Transverse colon (tissue), 4 donors: ENCODE measurements around the gene ADM. TPM values are rescaled to one million over a fixed set of nuclear protein-coding genes. Genes with fewer than 3 reads are reported as not detected.

ENCODE experiments used
- DNase-seq: peaks from one replicate; pipeline ENCODE4 v3.0.0-alpha.2; 2019
- H3K27ac ChIP-seq, 4 donors: fragments of 200-600 bp; sonication (generic); 2 replicates each; pipeline ENCODE4 v1.5.1; 2016 to 2018; ENCODE audit warnings: inconsistent platforms in 4 of 4
- H3K27me3 ChIP-seq: fragments of 200-600 bp; sonication (generic); 2 replicates; pipeline ENCODE4 v1.5.1; 2017; ENCODE audit warnings: inconsistent platforms
- H3K36me3 ChIP-seq, 4 donors: fragments of 200-600 bp; sonication (generic); 2 replicates each; pipeline ENCODE4 v1.5.1; 2017 to 2019; ENCODE audit warnings: inconsistent platforms in 4 of 4
- H3K4me1 ChIP-seq, 4 donors: fragments of 200-600 bp; sonication (generic); 2 replicates each; pipeline ENCODE4 v1.5.1; 2017 to 2020; ENCODE audit warnings: inconsistent platforms in 4 of 4
- H3K4me3 ChIP-seq, 4 donors: fragments of 200-600 bp; sonication (generic); 1 replicate in 1 of 4; 2 replicates in 3 of 4; pipeline versions ENCODE4 v1.5.1 to v1.6.1; 2017 to 2019; ENCODE audit warnings: inconsistent platforms in 4 of 4
- H3K9me3 ChIP-seq, 2 donors: fragments of 200-600 bp; sonication (generic); 2 replicates each; pipeline ENCODE4 v1.5.1; 2017 to 2019; ENCODE audit warnings: inconsistent platforms in 2 of 2
- CTCF ChIP-seq, 5 experiments: fragments of 200-600 bp in 3 of 5; fragments of 450-650 bp in 2 of 5; sonication (generic) in 3 of 5; IDR thresholded peaks; 1 replicate in 2 of 5; 2 replicates in 3 of 5; pipeline ENCODE4 v1.5.1; 2016 to 2017; ENCODE audit warnings: antibody characterized with exemption in 5 of 5, inconsistent platforms in 3 of 5, mild to moderate bottlenecking in 2 of 5, moderate library complexity in 1 of 5
- EP300 ChIP-seq: sonication (generic); formaldehyde crosslinking; IDR thresholded peaks from one replicate; pipeline ENCODE4 v1.6.1; 2017; ENCODE audit warnings: antibody characterized with exemption, low read depth
- POLR2A ChIP-seq: fragments of 450-650 bp; IDR thresholded peaks from one replicate; pipeline ENCODE4 v1.6.1; 2016; ENCODE audit warnings: antibody characterized with exemption, mild to moderate bottlenecking, moderate library complexity
- POLR2AphosphoS5 ChIP-seq, 3 donors: sonication (generic); formaldehyde crosslinking; IDR thresholded peaks; one replicate each; pipeline ENCODE4 v1.6.1; 2016; ENCODE audit warnings: antibody characterized with exemption in 3 of 3
- WGBS, 2 donors: methylation state at CpG; one replicate each; pipeline ENCODE4 v1.1.5; 2018; ENCODE audit warnings: low coverage in 1 of 2; 5-methylcytosine and 5-hydroxymethylcytosine counted together
- in situ Hi-C, 4 donors: fragments of 200-750 bp; cut with MboI; loops; one replicate each; pipeline versions ENCODE4 v1.15.0 to v1.15.1; 2017; ENCODE audit warnings: low sequenced_read_pairs in 3 of 4, low pct_ligation_motif_present in 1 of 4, low pct_unique_long_range_greater_than_20kb in 1 of 4
- intact Hi-C: fragments of 100-400 bp; cut with DNase I; formaldehyde crosslinking; loops from one replicate; pipeline ENCODE4 v1.15.1; 2023; ENCODE audit warnings: low total_unique reads
- total RNA-seq, 4 donors: library from RNA; depleted of rRNA; stranded (reverse); fragments of >200 nt; gene quantifications; one replicate each; pipeline ENCODE4 v1.1.0, GENCODE V29; 2016

ADM gene
- total RNA-seq, 4 donors from 2014 or later, result 51.9 to 235 (median 157) TPM

DNA sequence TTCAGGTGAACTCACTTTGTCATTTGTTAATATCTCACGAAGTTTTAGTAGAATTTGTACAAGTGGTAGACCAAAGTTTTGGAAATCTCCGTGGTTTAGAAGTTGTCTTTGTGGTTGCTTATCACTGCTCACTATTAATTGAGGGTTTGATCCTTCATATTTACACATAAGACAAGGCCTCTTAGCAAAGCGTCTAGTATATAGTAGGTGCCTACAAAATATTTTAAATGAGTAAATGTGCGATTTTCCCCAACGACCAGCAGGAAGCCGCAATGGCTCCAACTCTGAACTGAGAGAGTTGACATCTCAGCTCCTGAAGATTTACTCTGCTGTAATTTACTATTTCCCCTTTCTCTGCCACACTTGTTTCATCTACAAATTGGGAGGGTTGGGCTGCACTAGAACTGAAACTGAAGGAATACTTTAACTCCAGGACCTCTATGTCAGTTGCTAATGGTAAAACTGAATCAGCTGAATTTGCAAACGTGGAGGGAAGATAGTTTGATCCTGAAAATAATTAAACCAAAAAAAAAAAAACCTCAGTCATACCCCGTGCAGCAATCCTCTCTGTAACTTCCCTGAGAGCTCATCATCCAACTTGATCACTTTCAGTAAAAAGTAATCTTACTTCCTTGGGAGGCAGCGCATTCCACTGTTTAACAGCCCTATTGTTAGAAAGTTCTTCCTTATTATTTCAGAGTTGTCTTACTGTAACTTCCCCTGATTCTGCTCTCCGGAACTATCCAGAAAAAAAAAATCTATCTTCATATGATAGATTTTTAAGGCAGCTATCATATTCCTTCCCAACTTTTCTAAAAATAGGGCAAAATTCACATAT is 9.6 kb upstream of the ADM start:
- Histone ChIP-seq H3K4me3 (peak overlapping the region in 3 of 4 donors; percentile 71 to 97 (median 81)), H3K36me3 (no peaks in the 10 kb centered on the region), H3K27ac (peak overlapping the region; percentile 95 to 98 (median 96)), H3K27me3 (no peaks in the 10 kb centered on the region), H3K4me1 (peaks cover 10 to 49% (median 15%) of the 10 kb centered on the region in 4 donors), H3K9me3 (no peaks in the 10 kb centered on the region)
- intact Hi-C loops, result no loop called here
- 25 to 31% methylated on average over 9 to 10 of the region's 10 CpGs for WGBS, 2 donors
- in situ Hi-C loops, result no loop called here
- peak; percentile 15 for TF ChIP-seq POLR2A
- no peak for TF ChIP-seq EP300
- no peak for TF ChIP-seq CTCF (IDR thresholded peaks at IDR 0.05)
- peak in 2 of 3 donors; percentile 11 to 42 for TF ChIP-seq POLR2AphosphoS5 (IDR thresholded peaks at IDR 0.05)
- DNase-seq, result no peak

GRCh38 chr11:10298342-10298741 is 6.5 kb upstream of the ADM start:
- in situ Hi-C loops, result no loop called here
- TF ChIP-seq POLR2A (no peak), EP300 (no peak), CTCF (IDR thresholded peaks at IDR 0.05) (peak in 1 of 5 experiments; percentile 26), POLR2AphosphoS5 (IDR thresholded peaks at IDR 0.05) (no peak)
- WGBS, 2 donors, result 63 to 70% methylated on average over 5 of the region's 5 CpGs
- DNase-seq, result no peak
- Histone ChIP-seq H3K27ac (no peak overlapping the region), H3K27me3 (no peaks in the 10 kb centered on the region), H3K4me3 (no peak overlapping the region), H3K36me3 (no peaks in the 10 kb centered on the region), H3K4me1 (peaks cover 0 to 30% (median 15%) of the 10 kb centered on the region in 4 donors), H3K9me3 (no peaks in the 10 kb centered on the region)
- intact Hi-C loops, result no loop called here

DNA sequence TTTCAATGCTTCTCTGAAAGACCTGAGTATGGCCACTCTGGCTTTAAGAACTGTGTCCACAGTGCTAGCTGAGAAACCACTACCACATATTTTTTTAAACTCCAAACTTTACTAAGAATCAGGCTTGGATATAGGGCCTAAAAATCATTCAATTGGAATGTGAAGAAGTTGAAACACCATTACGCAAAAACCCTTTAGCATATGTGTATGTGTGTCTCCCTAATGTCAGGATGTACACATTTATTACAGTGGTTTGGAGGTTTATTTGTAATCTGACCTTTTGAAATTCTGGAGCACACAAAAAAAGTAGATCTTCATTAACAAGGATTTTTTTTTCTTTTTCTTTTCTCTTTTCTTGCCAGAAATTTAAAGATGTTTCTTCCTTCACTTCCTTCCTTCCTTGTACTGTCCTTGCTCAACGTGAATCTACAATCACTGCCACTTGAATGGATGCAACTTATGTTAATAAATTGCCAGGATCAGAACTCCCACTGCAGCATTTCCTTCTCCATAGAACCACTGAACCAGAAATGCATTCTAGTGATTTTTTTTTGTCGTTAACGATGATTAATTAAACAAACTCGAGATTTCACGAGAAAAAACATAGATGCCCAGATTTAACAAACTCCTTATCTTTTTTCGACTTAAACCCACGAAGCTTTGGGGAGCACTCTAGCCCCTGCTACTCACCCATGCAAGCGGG is 3.1 kb upstream of the ADM start:
- TF ChIP-seq CTCF (IDR thresholded peaks at IDR 0.05) (no peak), EP300 (no peak), POLR2AphosphoS5 (IDR thresholded peaks at IDR 0.05) (no peak), POLR2A (no peak)
- peak overlapping the region in 3 of 4 donors; percentile 59 to 74 (median 60) for H3K4me3 ChIP-seq
- no peak for DNase-seq
- intact Hi-C loops, result loop anchor here (5.0 to 10.0 kb wide), 2 partner anchors 327 to 545 kb away; no protein-coding TSS in a partner anchor
- H3K36me3 ChIP-seq, result no peaks in the 10 kb centered on the region
- 41 to 51% methylated on average over 8 to 9 of the region's 9 CpGs for WGBS, 2 donors
- H3K4me1 ChIP-seq, result peaks cover 3 to 38% (median 23%) of the 10 kb centered on the region in 4 donors
- H3K9me3 ChIP-seq, result no peaks in the 10 kb centered on the region
- peaks cover 3% of the 10 kb centered on the region for H3K27me3 ChIP-seq
- in situ Hi-C loops, result loop anchor here in 3 of 4 donors (25.0 kb wide), 2 partner anchors 440 to 540 kb away; no protein-coding TSS in a partner anchor
- peak overlapping the region; percentile 90 to 96 (median 92) for H3K27ac ChIP-seq

DNA sequence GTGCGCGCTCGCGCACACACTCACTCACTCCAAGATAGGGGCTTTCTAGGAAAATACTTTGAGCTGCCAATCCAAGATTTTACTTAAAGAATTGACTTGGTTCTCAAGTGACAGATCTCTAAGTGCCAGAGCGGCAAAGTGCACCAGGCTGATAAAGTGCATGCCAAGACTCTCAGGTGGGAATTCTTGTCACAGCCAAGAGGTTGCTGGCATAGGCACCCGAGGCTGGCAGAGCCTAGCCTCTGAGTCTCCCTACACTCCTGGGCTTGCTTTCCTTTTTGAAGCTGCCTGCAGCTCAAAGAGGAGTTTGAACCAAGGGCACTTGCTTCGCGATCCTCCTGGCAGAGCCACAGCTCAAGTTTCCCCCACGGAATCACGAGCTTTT is 2.5 kb upstream of the ADM start:
- Histone ChIP-seq H3K36me3 (no peaks in the 10 kb centered on the region), H3K9me3 (no peaks in the 10 kb centered on the region), H3K4me3 (peak overlapping the region; percentile 59 to 74 (median 66)), H3K27me3 (peaks cover 3% of the 10 kb centered on the region), H3K27ac (peak overlapping the region; percentile 90 to 96 (median 92)), H3K4me1 (peaks cover 3 to 41% (median 25%) of the 10 kb centered on the region in 4 donors)
- intact Hi-C loops (loop anchor here (5.0 to 10.0 kb wide), 2 partner anchors 328 to 545 kb away; no protein-coding TSS in a partner anchor), in situ Hi-C loops (loop anchor here in 3 of 4 donors (25.0 kb wide), 2 partner anchors 440 to 540 kb away; no protein-coding TSS in a partner anchor)
- 38% methylated on average over 10 of the region's 10 CpGs; no CpG with 5 or more reads in 1 of the 2 donors for WGBS, 2 donors
- no peak for TF ChIP-seq CTCF (IDR thresholded peaks at IDR 0.05)
- no peak for TF ChIP-seq POLR2AphosphoS5 (IDR thresholded peaks at IDR 0.05)
- TF ChIP-seq EP300, result no peak
- DNase-seq, result no peak
